H1 (cell line): ENCODE results near the gene DGKA. TPM values are rescaled to one million over a fixed set of nuclear protein-coding genes. Genes with fewer than 3 reads are reported as not detected.
A peak's percentile ranks its signal among the peaks of the same experiment; 100 is the strongest.

ENCODE experiments used
- CTCF ChIA-PET: fragments of 300-600 bp; sonication (Branson Sonifier 250); formaldehyde crosslinking; loops from one replicate; lab custom pipeline; 2021; ENCODE audit not compliant: partially characterized antibody; lab: Charles Lee
- POLR2A ChIA-PET: fragments of 300-600 bp; sonication (Branson Sonifier 250); formaldehyde crosslinking; loops from one replicate; lab custom pipeline; 2021; ENCODE audit warnings: inconsistent platforms; ENCODE audit not compliant: partially characterized antibody; lab: Charles Lee
- DNase-seq, 2 experiments: peaks; one replicate each; pipeline versions ENCODE4 v3.0.0 to v3.0.0-alpha.2; 2010 to 2022; ENCODE audit warnings: low spot score in 2 of 2, low read depth in 1 of 2, mixed read lengths in 1 of 2
- FAIRE-seq: peaks from 2 replicates; lab custom pipeline; 2011; peaks lifted over from hg19 to GRCh38; lab: Jason Lieb, UNC
- H2AFZ ChIP-seq: 2 replicates; pipeline ENCODE4 v1.8.1; 2012; ENCODE audit warnings: low read length, inconsistent platforms
- H2AK5ac ChIP-seq: 2 replicates; pipeline ENCODE4 v1.6.1; 2013; ENCODE audit warnings: low read depth, low read length
- H2BK120ac ChIP-seq: replicated peaks from 2 replicates; pipeline ENCODE3; 2013; ENCODE audit warnings: low read depth, low read length, inconsistent platforms
- H2BK12ac ChIP-seq: 2 replicates; pipeline ENCODE4 v1.6.1; 2013; ENCODE audit warnings: low read depth, low read length
- H2BK15ac ChIP-seq: 2 replicates; pipeline ENCODE4 v1.6.1; 2013; ENCODE audit warnings: low read length
- H2BK20ac ChIP-seq: 2 replicates; pipeline ENCODE4 v1.6.1; 2013; ENCODE audit warnings: low read length
- H2BK5ac ChIP-seq: 2 replicates; pipeline ENCODE4 v1.6.1; 2013; ENCODE audit warnings: low read depth, low read length
- H3K14ac ChIP-seq: 2 replicates; pipeline ENCODE4 v1.6.1; 2013; ENCODE audit warnings: inconsistent platforms; ENCODE audit not compliant: insufficient read length
- H3K18ac ChIP-seq: 2 replicates; pipeline ENCODE4 v1.6.1; 2013; ENCODE audit warnings: low read length; ENCODE audit errors: extremely low read depth
- H3K23ac ChIP-seq: 2 replicates; pipeline ENCODE4 v1.6.1; 2013; ENCODE audit warnings: inconsistent platforms; ENCODE audit not compliant: insufficient read length
- H3K23me2 ChIP-seq: 2 replicates; pipeline ENCODE4 v1.6.1; 2013; ENCODE audit warnings: low read depth, low read length
- H3K27ac ChIP-seq: 2 replicates; pipeline ENCODE4 v1.6.1; 2011; ENCODE audit warnings: low read depth, low read length, inconsistent platforms
- H3K27me3 ChIP-seq, 4 experiments: replicated peaks in 1 of 4; 1 replicate in 1 of 4; 2 replicates in 3 of 4; pipeline versions ENCODE4 v1.6.1 to v1.8.1; 2011 to 2013; ENCODE audit warnings: low read length in 3 of 4, mild to moderate bottlenecking in 3 of 4, inconsistent platforms in 2 of 4, mixed read lengths in 2 of 4, moderate library complexity in 1 of 4; ENCODE audit not compliant: control insufficient read depth in 3 of 4, insufficient read depth in 3 of 4; ENCODE audit errors: extremely low read depth in 1 of 4
- H3K36me3 ChIP-seq, 4 experiments: 2 replicates each; pipeline versions ENCODE4 v1.6.1 to v1.8.1; 2011 to 2013; ENCODE audit warnings: mild to moderate bottlenecking in 4 of 4, low read length in 3 of 4, moderate library complexity in 2 of 4, control low read depth in 1 of 4, inconsistent platforms in 1 of 4; ENCODE audit not compliant: insufficient read depth in 4 of 4, control insufficient read depth in 2 of 4
- H3K4ac ChIP-seq: replicated peaks from 2 replicates; pipeline ENCODE3; 2013; ENCODE audit warnings: low read length, low read depth, mixed read lengths, inconsistent platforms; ENCODE audit not compliant: insufficient read length
- H3K4me1 ChIP-seq, 4 experiments: replicated peaks in 1 of 4; 1 replicate in 1 of 4; 2 replicates in 3 of 4; pipeline versions ENCODE4 v1.6.1 to v1.8.1; 2011 to 2013; ENCODE audit warnings: low read length in 3 of 4, inconsistent platforms in 2 of 4, mixed read lengths in 1 of 4; ENCODE audit not compliant: insufficient read depth in 4 of 4, control insufficient read depth in 3 of 4
- H3K4me2 ChIP-seq, 2 experiments: 2 replicates each; pipeline versions ENCODE4 v1.6.1 to v1.8.1; 2011 to 2013; ENCODE audit warnings: low read depth in 2 of 2, low read length in 2 of 2, control low read depth in 1 of 2, inconsistent platforms in 1 of 2, mild to moderate bottlenecking in 1 of 2; ENCODE audit not compliant: insufficient read depth in 1 of 2
- H3K4me3 ChIP-seq, 4 experiments: fragments of 200-600, 300-600 bp in 1 of 4; sonication (generic), shearing (Covaris generic), sonication (Bioruptor Twin) in 1 of 4; 2 replicates each; pipeline versions ENCODE4 v1.5.1 to v1.8.1; 2011 to 2016; ENCODE audit warnings: low read length in 4 of 4, low read depth in 3 of 4, control low read depth in 2 of 4, inconsistent platforms in 2 of 4, mild to moderate bottlenecking in 2 of 4, mixed read lengths in 1 of 4, moderate library complexity in 1 of 4; ENCODE audit not compliant: insufficient read depth in 2 of 4; ENCODE audit errors: extremely low read depth in 1 of 4
- H3K56ac ChIP-seq: replicated peaks from 2 replicates; pipeline ENCODE3; 2013; ENCODE audit warnings: low read depth, mild to moderate bottlenecking, mixed read lengths, low read length, inconsistent platforms; ENCODE audit not compliant: insufficient read length
- H3K79me1 ChIP-seq: 2 replicates; pipeline ENCODE4 v1.6.1; 2013; ENCODE audit warnings: low read depth, low read length, control low read depth
- H3K79me2 ChIP-seq, 2 experiments: 2 replicates each; pipeline versions ENCODE4 v1.6.1 to v1.8.1; 2012 to 2013; ENCODE audit warnings: low read length in 2 of 2, mild to moderate bottlenecking in 2 of 2, inconsistent platforms in 1 of 2; ENCODE audit not compliant: insufficient read depth in 2 of 2, control insufficient read depth in 1 of 2
- H3K9ac ChIP-seq, 4 experiments: replicated peaks in 1 of 4; 1 replicate in 1 of 4; 2 replicates in 3 of 4; pipeline versions ENCODE4 v1.6.1 to v1.8.1; 2011 to 2013; ENCODE audit warnings: low read depth in 3 of 4, low read length in 3 of 4, control low read depth in 2 of 4, mild to moderate bottlenecking in 2 of 4, moderate library complexity in 2 of 4, inconsistent platforms in 1 of 4; ENCODE audit errors: extremely low read depth in 1 of 4
- H3K9me3 ChIP-seq, 2 experiments: 2 replicates each; pipeline versions ENCODE4 v1.6.1 to v1.8.1; 2012 to 2013; ENCODE audit warnings: mild to moderate bottlenecking in 2 of 2, moderate library complexity in 2 of 2, control low read depth in 1 of 2, inconsistent platforms in 1 of 2, low read depth in 1 of 2, low read length in 1 of 2, mixed read lengths in 1 of 2; ENCODE audit not compliant: insufficient read depth in 2 of 2
- H4K20me1 ChIP-seq, 2 experiments: replicated peaks in 1 of 2; 2 replicates each; pipeline versions ENCODE3 to v1.8.1; 2011 to 2013; ENCODE audit warnings: inconsistent platforms in 2 of 2, low read length in 2 of 2, mild to moderate bottlenecking in 1 of 2; ENCODE audit not compliant: insufficient read depth in 2 of 2, control insufficient read depth in 1 of 2
- H4K5ac ChIP-seq: 2 replicates; pipeline ENCODE4 v1.6.1; 2013; ENCODE audit warnings: low read length, low read depth, mixed read lengths, inconsistent platforms; ENCODE audit not compliant: insufficient read length
- H4K8ac ChIP-seq: 2 replicates; pipeline ENCODE4 v1.8.0; 2013; ENCODE audit warnings: mild to moderate bottlenecking, moderate library complexity, low read length, inconsistent platforms; ENCODE audit not compliant: insufficient read depth; ENCODE audit errors: extremely low read depth
- H4K91ac ChIP-seq: replicated peaks from 2 replicates; pipeline ENCODE3; 2013; ENCODE audit warnings: low read length, mixed read lengths, inconsistent platforms; ENCODE audit not compliant: insufficient read length
- ATF3 ChIP-seq: IDR thresholded peaks from 2 replicates; pipeline ENCODE4 v1.6.1; 2011; ENCODE audit warnings: low read depth, mild to moderate bottlenecking, low read length; ENCODE audit not compliant: insufficient read depth
- BACH1 ChIP-seq: IDR thresholded peaks from 2 replicates; pipeline ENCODE4 v1.6.1; 2012; ENCODE audit warnings: low read length, improper control_type of control experiment
- CBX8 ChIP-seq: fragments of 300-800, 300-1000 bp; sonication (generic); IDR thresholded peaks from 2 replicates; pipeline ENCODE4 v1.7.1; 2016; ENCODE audit warnings: low read depth, low read length, borderline replicate concordance
- CEBPB ChIP-seq: IDR thresholded peaks from 2 replicates; pipeline ENCODE4 v1.6.1; 2012; ENCODE audit warnings: low read depth, low read length
- JUN ChIP-seq: IDR thresholded peaks from 2 replicates; pipeline ENCODE4 v1.6.1; 2011; ENCODE audit warnings: low read depth, mild to moderate bottlenecking, improper control_type of control experiment, low read length
- MAFK ChIP-seq: IDR thresholded peaks from 2 replicates; pipeline ENCODE4 v1.6.1; 2012; ENCODE audit warnings: low read depth, mild to moderate bottlenecking, improper control_type of control experiment, low read length
- NANOG ChIP-seq: IDR thresholded peaks from 2 replicates; pipeline ENCODE4 v1.6.1; 2011; ENCODE audit warnings: low read length, low read depth, mild to moderate bottlenecking, inconsistent platforms; ENCODE audit not compliant: insufficient read depth, poor library complexity, severe bottlenecking
- NRF1 ChIP-seq: IDR thresholded peaks from 2 replicates; pipeline ENCODE4 v1.6.1; 2011; ENCODE audit warnings: mild to moderate bottlenecking, low read depth, low read length, improper control_type of control experiment
- POU5F1 ChIP-seq: IDR thresholded peaks from 2 replicates; pipeline ENCODE4 v1.6.1; 2011; ENCODE audit warnings: low read depth, mild to moderate bottlenecking, low read length, moderate library complexity
- RXRA ChIP-seq: IDR thresholded peaks from 2 replicates; pipeline ENCODE4 v1.6.1; 2011; ENCODE audit warnings: low read depth, mild to moderate bottlenecking, low read length, moderate library complexity; ENCODE audit not compliant: insufficient read depth
- SAP30 ChIP-seq: fragments of 300-600 bp; sonication (generic); IDR thresholded peaks from 2 replicates; pipeline ENCODE4 v1.7.1; 2012; ENCODE audit warnings: low read length, moderate library complexity, mild to moderate bottlenecking, inconsistent platforms; ENCODE audit not compliant: insufficient read depth, insufficient replicate concordance
- SIX5 ChIP-seq: IDR thresholded peaks from 2 replicates; pipeline ENCODE4 v1.6.1; 2011; ENCODE audit warnings: mild to moderate bottlenecking, low read depth, low read length
- WGBS, 2 experiments: shearing (Covaris generic) in 1 of 2; methylation state at CpG; one replicate each; pipeline versions ENCODE4 v1.1.6 to v1.1.7; 2013 to 2015; ENCODE audit warnings: low lambda C conversion rate in 2 of 2, mixed read lengths in 2 of 2, inconsistent platforms in 1 of 2, low coverage in 1 of 2, missing lambda C conversion rate in 1 of 2; ENCODE audit not compliant: insufficient replicate concordance in 2 of 2, insufficient coverage in 1 of 2, insufficient read length in 1 of 2; ENCODE audit errors: extremely low coverage in 1 of 2, missing lambda C conversion rate in 1 of 2; 5-methylcytosine and 5-hydroxymethylcytosine counted together
- polyA plus RNA-seq, 7 experiments: library from polyadenylated mRNA; depleted of rRNA in 3 of 7; stranded (reverse) in 5 of 7; unstranded in 2 of 7; fragments of >200 nt in 5 of 7; fragments of 200-250 nt in 2 of 7; gene quantifications; 1 replicate in 5 of 7; 2 replicates in 1 of 7; 4 replicates in 1 of 7; pipeline versions ENCODE4 v1.2.1 to v1.2.3, GENCODE V29; 2011 to 2013; ENCODE audit warnings: missing spikeins in 2 of 7, mixed read lengths in 2 of 7
- total RNA-seq: library from RNA; stranded (reverse); fragmentation: NEBNext Ultra II Directional; extraction: Animal tissue kit (Norgen Biotek cat#: 25700); gene quantifications from 2 replicates; pipeline ENCODE4 v1.2.1, GENCODE V29; 2021

Gene DGKA
- total and polyA plus RNA-seq, 2 of the 8 experiments (the other 6 are each of a cell fraction or from before 2014, with no cell fraction given): 15.9 to 18.0 TPM

GRCh38 chr12:55974308-55974730 is 43.4 kb downstream of the DGKA start:
- no peak overlapping the region for H3K14ac ChIP-seq
- no peak overlapping the region for H2BK20ac ChIP-seq
- peak overlapping the region; percentile 12; the same call in 1 of the 2 replicates for H3K27ac ChIP-seq
- no peak overlapping the region for H4K91ac ChIP-seq
- peaks cover 0 to 21% (median 10%) of the 10 kb centered on the region in 4 experiments; a peak in 5 of 8 replicates for H3K36me3 ChIP-seq
- H2BK5ac ChIP-seq: peak overlapping the region; percentile 53; the same call in 1 of the 2 replicates
- no peaks in the 10 kb centered on the region for H3K27me3 ChIP-seq
- no peak overlapping the region for H2BK12ac ChIP-seq
- peak overlapping the region; percentile 65 to 93 (median 88) for H3K4me3 ChIP-seq
- H2BK15ac ChIP-seq: no peak overlapping the region
- H3K79me2 ChIP-seq: peaks cover 0 to 36% of the 10 kb centered on the region in 2 experiments; a peak in 3 of 4 replicates
- H3K9me3 ChIP-seq: no peaks in the 10 kb centered on the region
- no peak overlapping the region for H2AFZ ChIP-seq
- FAIRE-seq (no peak), DNase-seq (no peak)
- no peak overlapping the region for H3K4ac ChIP-seq
- WGBS, 2 experiments: 4% methylated on average over 14 of the region's 15 CpGs; no CpG with 5 or more reads in 1 of the 2 experiments
- H3K23me2 ChIP-seq: peaks cover 6% of the 10 kb centered on the region
- no peak overlapping the region for H2BK120ac ChIP-seq
- peaks cover 2% of the 10 kb centered on the region; the same call in 1 of the 2 replicates for H3K79me1 ChIP-seq
- H3K18ac ChIP-seq: peak overlapping the region; percentile 62; the same call in 1 of the 2 replicates
- peaks cover 0 to 4% (median 1%) of the 10 kb centered on the region in 4 experiments; a peak in 4 of 7 replicates for H3K4me1 ChIP-seq
- H3K23ac ChIP-seq: no peak overlapping the region
- H2AK5ac ChIP-seq: no peak overlapping the region
- peak overlapping the region; percentile 64 to 75 (median 72) for H3K9ac ChIP-seq
- ChIA-PET CTCF (interaction anchor here (0.6 to 2.6 kb wide), 10 partner anchors 10 to 287 kb away, joined by 3 to 14 read pairs (median 4); partner anchors contain the start of genes ORMDL2 and SARNP), POLR2A (interaction anchor here (0.7 to 2.7 kb wide), 30 partner anchors 9 to 287 kb away, joined by 3 to 16 read pairs (median 4); partner anchors contain the start of genes DGKA, DNAJC14, IKZF4 and MYL6)
- 0 out of 2 replicates have a peak overlapping the region, but pooled peaks have one; percentile 36 for H4K8ac ChIP-seq
- peak overlapping the region; percentile 35 for H3K56ac ChIP-seq
- no peak overlapping the region for H4K5ac ChIP-seq
- H3K4me2 ChIP-seq: peak overlapping the region; percentile 61 to 73
- peaks cover 0 to 3% of the 10 kb centered on the region in 2 experiments for H4K20me1 ChIP-seq
- TF ChIP-seq NRF1 (no peak), RXRA (no peak), POU5F1 (no peak), ATF3 (no peak), SAP30 (no peak), BACH1 (no peak), SIX5 (no peak), CEBPB (no peak), JUN (no peak), NANOG (no peak), MAFK (no peak), CBX8 (no peak)
